HG03342 (cell line): ENCODE measurements around the gene HAVCR1.
"Not testable (repeated sequence)": the region's sequence is repeated elsewhere in the genome, so short reads cannot be mapped to it uniquely, and the experiment has no call there.

Experiments used
- ATAC-seq: cut with Tn5 transposase; IDR thresholded peaks from one replicate; pipeline ENCODE4 v1.9.1; 2021; ENCODE audit warnings: mild to moderate bottlenecking, moderate library complexity; ENCODE audit not compliant: unreplicated experiment

HAVCR1 gene

DNA sequence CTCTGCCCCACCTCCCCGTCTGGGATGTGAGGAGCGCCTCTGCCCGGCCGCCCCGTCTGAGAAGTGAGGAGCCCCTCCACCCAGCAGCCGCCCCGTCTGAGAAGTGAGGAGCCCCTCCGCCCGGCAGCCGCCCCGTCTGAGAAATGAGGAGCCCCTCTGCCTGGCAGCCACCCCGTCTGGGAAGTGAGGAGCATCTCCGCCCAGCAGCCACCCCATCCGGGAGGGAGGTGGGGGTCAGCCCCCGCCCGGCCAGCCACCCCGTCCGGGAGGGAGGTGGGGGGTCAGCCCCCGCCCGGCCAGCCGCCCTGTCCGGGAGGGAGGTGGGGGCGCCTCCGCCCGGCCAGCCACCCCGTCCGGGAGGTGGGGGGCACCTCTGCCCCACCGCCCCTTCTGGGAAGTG lies 44.8 kb downstream of the HAVCR1 start:
- not testable (repeated sequence) for ATAC-seq

DNA sequence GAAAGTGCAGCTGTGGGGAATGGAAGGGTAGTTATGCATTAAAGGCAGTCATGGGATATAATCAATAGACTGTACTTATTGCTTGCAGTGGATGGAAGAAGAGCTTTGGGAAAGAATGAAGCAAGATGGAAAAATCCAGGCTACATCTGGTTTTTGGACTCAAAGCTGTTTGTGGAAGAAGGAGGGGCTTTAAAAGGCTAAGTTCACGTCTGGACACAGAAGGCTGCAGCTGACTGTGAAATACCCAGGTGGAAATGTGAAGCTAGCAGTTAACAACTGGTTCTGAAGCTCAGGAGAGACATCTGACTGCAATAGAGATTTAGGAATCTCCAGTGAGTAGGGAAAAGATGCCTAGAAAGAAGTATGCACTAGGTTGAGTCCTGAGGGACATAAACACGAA lies 52.7 kb downstream of the HAVCR1 start:
- ATAC-seq: no peak

DNA sequence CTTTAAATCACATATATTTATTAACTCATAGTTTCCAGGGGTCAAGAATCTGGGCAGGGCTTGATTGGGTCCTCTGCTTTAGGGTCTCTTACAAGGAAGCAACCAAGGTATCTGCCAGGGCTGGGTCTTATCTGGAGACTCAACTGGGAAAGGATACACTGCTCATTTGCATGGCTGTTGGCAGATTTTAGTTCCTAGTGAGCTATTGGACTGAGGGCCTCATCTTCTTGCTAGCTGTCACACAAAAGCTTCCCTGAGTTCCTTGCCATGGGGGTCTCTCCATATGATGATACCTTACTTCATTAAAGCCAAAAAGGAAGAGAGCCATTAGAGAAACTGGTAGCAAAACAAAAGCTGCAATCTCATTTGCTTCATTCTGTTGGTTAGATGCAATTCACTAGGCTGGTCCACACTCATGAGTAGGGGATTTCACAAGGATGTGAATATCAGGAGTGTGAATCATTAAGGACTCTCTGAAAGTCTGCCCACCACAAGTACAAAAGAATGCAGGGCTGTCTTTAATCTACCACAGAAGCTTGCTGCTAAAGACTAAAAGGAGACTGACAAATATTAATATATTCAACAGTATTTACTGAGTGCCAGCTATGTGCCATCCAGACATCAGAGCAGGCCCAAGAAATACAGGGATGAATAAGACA lies 53.9 kb downstream of the HAVCR1 start:
- no peak for ATAC-seq

DNA sequence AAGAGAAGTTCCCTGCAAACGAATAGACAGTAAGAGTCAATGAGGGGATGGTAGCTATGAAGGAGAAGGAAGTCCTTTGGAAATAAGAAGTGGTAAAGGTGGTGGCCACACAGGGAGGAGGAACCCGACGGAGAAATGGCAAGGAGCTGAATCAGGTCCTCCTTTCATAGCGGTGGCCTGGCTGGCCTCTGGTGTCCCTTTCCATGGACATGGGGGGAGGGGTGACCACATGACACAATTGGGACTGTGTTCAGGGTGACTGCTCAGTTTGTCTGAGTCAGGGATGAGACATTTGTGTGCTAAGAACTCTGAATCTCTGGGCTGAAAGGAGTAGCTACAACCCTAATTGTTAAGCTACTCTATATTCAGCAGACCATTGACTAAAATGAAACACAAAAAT lies 67.2 kb downstream of the HAVCR1 start:
- no peak for ATAC-seq

DNA sequence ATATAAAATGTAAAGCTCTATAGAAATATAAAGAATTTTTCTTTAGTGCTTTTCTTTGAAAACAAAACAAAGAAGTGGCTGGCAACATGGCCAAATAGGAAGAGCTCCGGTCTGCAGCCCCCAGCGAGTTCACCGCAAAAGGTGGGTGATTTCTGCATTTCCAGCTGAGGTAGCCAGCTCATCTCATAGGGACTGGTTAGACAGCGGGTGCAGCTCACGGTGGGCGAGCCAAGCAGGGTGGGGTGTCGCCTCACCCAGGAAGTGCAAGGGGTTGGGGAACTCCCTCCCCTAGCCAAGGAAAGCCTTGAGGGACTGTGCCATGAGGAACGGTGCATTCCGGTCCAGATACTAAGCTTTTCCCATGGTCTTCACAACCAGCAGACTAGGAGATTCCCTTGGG lies 74.9 kb downstream of the HAVCR1 start:
- ATAC-seq: no peak

DNA sequence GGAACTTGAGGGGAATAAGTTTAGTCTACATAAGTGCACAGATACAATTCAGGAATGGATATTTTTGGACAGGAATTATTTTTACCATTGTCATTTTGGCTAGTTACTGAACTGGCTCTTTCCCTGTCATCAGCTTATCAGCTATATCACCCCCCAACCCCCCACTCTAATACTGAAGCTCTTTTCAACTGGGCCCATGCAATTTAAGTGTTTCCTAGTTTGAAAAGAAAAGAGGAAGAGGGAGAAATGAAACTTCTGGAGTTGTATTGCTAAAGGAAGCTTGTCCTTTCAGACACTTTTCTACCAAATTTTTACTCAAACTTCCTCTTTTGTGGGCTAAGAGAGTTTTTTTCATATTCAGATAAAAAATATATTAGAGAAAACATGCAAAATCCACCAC lies 77.4 kb downstream of the HAVCR1 start:
- no peak for ATAC-seq
